Urothelium cell line (cell line): Measurements from ENCODE around the gene MAPK1IP1L.

Experiments
- DNase-seq: peaks from one replicate; pipeline ENCODE4 v3.0.0; 2011; ENCODE audit warnings: low spot score, mixed read lengths
- FAIRE-seq: peaks from 2 replicates; lab custom pipeline; 2011; peaks lifted over from hg19 to GRCh38; lab: Jason Lieb, UNC

Gene MAPK1IP1L

GRCh38 chr14:55118761-55119160 lies 67.3 kb downstream of the MAPK1IP1L start:
- no peak for FAIRE-seq
- no peak for DNase-seq
